NAMALWA (cell line): ENCODE data around the gene FSTL4.
"Not testable (repeated sequence)": the region's sequence is repeated elsewhere in the genome, so short reads cannot be mapped to it uniquely, and the experiment has no call there.

Source experiments
- DNase-seq: peaks from one replicate; pipeline ENCODE4 v3.0.0-alpha.2; 2015; ENCODE audit warnings: low spot score

The FSTL4 gene

DNA sequence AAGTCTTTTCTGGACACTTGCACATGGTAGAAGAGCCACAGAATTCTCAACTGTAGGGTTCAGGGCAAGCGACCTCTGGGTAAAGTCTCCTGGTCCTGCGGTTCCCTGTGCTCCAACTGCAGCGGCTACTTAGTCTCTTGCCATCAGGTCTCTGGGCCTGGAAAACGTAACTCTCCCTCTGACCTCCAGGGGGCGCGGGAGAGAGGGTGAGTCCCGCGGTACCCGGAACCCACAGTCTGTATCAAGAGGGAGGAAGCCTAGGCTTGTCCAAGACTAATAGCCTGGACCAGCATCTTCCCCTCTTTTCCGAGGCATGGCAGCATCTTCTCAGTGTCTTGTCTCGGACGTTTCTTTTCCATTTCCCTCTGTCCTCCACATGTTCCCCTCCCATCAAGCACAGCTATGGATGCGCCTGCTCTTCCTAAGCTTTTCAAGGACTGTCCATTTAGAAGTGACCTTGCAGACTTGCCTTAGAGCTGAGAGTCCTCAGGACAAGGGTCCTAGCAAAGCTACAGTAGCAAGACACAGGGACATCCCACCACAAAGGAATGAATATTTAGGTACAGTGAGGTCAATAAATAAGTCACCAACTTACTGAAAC lies 59.3 kb downstream of the FSTL4 start:
- peak; percentile 74 for DNase-seq

DNA sequence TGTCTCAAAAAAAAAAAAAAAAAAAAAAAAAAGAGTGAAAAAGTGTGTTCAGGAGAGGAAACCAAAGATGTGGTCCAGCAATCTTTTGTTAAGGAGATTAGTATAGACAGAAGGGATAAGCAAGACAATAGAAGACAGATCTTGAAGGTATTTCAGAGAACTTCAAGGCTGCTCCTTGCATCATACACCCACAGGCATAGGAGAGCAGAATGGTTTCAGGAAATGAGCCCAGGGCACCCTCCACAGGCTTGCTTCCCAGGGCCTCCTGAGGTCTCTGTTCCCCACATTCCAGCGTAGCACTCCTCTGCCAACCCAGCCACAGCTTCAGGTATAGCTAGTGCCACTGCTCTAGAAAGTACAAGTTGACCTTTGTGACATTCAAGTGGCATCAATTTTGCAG lies 65.8 kb downstream of the FSTL4 start:
- DNase-seq: no peak

DNA sequence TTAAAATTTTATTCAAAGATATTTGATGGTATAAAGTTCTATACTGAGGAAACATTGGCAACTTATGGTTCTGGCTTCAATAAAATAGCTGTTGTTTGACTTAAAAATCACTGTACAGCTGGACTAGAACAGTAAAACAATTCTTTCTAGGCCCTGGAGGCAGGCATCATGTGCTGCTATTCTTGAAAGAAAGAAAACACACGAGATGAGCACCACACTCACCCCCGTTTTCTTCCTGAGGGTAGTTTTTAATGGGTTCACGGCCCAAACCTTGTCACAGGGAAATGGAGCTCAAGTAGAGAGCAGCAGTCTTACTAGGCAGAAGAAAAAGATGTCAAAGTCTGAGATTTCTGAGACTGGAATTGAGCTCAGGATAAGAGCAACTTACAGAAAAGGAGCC lies 68.0 kb downstream of the FSTL4 start:
- no peak for DNase-seq

DNA sequence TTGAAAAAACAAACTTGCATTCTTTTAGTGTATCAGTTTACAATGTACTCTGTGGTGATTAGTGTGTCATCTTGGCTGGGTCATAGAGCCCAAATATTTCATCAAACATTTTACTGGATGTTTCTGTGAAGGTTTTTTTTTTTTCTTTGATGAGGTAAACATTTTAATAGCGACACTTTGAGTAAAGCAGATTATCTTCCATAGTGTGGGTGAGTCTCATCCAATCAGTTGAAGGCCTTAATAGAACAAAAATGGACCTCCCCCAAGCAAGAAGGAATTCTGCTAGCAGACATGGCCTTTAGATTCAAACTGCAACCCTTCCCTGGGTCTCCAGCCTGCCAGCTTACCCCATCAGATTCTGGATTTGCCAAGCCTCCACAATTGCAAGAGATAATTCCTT lies 72.5 kb downstream of the FSTL4 start:
- no peak for DNase-seq

DNA sequence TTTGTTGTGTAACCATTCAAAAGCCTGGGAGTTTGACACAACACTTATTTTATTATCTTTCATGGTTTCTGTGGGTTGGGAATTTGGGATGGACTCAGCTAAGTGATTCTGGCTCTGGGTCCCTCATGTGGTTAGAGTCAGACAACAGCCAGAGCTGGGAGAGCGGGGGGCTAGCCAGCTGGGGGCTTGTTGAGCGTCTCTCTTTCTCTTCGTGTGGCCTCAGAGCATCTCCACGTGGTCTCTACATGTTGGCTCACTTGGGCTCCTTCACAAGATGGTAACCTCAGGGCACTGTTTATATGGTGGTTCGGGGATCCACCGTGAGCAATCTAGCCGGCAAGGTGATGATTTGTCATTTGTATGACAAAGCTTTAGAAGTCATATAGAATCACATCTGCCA lies 73.6 kb downstream of the FSTL4 start:
- no peak for DNase-seq

DNA sequence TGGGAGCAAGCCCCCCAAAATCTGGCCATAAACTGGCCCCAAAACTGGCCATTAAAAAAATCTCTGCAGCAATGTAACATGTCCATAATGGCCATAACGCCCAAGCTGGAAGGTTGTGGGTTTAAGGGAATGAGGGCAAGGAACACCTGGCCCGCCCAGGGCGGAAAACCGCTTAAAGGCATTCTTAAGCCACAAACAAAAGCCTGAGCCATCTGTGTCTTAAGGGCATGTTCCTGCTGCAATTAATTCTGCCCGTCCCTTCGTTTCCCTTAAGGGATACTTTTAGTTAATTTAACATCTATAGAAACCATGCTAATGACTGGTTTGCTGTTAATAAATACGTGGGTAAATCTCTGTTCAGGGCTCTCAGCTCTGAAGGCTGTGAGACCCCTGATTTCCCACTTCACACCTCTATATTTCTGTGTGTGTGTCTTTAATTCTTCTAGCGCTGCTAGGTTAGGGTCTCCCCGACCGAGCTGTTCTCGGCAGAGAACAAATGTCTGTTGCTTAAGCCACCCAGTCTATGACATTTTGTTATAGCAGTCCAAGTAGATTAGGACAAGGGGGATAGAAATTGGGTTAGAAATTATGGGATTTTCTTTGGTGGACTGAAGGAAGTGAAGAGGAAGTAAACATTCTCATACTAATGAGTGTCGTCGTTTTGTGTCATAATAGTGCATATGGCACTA lies 77.0 kb downstream of the FSTL4 start:
- DNase-seq: not testable (repeated sequence)

DNA sequence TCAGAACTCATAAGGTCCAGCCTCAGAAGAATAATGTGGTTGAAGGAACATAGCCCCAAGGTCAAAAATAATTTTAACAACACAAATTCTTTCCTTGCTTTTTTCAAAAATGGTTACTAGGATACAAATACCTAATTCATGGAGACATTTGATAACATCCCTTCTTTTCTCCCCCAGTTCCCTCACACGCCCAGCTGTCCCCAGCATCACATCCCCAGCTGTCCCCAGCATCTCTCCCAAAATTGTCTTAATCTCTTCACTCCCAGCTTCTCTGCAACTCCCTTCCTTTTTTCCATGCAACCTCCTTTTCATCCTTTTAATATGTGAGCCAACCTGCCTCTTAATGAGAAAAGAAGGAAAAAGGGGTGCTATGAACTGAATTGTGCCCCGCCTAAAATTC lies 77.8 kb downstream of the FSTL4 start:
- DNase-seq: no peak

DNA sequence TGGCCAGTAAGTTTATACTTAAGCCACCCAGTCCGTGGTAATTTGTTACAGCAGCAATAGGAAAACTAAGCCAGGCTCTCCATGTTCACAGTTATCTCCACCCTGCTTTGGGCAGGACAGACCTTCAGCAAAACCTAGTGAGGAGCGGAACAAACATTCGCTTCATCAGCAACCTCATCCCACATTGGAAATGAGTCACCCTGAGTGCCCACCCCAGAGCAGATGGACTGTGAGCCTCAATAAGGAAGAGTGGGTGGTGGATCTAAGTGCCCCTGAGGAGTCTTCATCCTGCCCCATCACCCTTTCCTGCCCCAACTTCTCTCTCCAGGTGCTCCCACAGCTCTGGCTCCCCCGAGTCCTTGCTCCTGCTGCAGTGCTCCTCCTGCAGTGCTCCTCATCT lies 78.8 kb downstream of the FSTL4 start:
- DNase-seq: no peak

DNA sequence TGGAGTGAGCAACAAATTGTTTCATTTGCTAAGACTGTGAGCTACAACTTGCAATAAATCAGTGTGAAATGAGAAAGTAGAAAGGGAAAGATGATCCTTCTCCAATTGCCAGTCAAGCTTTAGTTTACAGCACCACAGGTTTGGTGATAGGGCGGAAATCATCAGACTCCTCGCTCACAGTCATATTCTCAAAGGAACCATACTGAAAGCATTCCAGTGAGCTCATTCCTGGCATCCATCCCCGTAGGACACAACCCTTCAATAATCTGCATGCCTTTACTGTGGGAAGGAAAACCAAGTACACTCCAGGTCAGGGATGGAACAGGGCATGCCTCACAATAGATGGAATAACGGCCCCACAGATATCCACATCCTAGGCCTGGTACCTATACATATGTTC lies 80.7 kb downstream of the FSTL4 start:
- no peak for DNase-seq

DNA sequence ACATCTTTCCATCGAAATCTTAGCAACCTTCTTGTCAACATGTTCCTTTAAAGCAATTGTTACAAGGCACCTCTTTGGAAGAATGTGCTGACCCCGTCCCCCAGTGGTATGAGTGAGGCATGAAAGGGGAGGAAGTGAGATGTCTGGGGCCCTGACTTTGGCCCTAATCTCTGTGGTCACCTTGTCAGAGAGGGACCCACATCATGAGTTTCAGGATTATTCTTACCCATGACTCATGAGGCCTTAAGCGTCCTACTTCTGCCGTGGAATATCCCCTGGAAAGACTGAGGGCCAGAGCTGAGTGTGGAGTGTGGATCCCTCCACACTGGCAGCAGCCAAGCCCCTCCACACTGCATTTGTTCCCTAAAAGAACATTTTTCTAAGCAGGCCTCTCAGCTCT lies 81.2 kb downstream of the FSTL4 start:
- no peak for DNase-seq

DNA sequence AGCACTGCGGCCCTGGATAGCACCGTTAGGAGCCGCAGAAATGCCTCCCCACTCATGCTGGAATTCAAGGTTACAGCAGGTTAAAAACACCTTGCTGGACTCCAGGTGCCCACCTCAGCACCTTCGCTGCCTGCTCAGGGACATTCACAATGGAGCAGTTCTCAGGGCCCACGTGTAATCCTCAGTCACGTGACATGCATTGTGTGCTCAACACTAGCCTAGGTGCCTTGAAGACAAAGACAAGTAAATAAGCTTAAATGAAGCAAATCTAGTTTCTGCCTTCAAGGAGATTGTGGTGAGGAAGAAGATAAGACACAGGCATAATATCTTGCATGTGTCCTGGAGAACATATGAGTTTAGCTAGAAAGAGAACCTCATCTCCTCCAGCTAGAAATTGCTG lies 82.1 kb downstream of the FSTL4 start:
- no peak for DNase-seq

DNA sequence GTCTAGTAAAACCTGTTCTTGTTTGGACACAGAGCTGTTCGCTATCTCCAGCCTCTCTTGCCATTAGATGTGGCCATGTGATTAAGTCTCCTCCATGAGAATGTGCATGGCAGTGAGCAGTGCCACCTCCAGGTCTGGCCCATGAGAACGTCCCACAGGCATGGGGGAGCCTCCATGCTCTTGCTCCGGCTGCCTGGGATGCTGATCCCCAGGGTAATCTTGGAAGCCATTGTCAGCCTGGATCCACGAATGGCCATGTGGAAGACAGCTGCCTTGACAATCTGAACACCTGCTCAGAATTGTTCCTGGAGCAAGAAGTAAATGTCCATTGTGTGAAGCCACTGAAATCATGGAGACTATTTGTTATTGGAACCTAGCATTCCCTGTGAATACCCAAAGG lies 83.5 kb downstream of the FSTL4 start:
- DNase-seq: no peak

DNA sequence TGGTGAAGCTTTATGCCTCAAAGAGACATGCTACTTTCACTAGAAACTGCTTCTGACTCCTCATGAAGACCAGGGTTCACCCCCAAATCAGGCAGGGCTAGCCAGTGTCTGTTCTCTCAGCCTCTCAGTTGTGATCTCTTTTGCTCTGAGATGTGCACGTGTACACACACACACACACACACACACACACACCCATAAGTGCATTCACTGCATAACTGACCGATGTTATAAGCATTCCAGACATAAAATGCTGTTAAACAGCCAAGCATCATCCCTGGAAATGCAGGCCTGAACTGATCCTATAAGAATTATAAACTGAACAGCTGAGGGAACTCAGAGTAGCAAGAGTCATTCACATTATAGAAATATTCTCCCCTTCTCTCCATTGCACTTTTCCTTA lies 85.0 kb downstream of the FSTL4 start:
- DNase-seq: no peak

DNA sequence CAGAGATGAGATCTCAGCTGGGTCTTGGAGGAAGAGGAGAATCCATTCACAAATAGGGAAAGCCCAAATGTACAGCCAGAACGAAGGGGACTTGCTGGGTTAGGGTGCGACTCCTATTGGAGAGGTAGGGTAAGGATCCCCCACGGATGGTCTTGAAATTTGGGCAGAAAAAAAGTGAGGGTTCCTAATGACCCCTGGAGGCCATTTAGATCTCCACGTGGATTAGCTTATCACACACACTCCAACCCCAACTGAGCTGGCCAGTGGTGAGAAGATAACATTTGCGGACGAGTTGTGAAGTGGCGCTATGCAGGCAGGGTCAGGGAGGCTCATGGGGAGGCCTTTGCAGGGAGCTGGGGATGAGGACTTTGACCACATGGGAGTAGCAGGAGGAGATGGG lies 86.0 kb downstream of the FSTL4 start:
- DNase-seq: no peak

DNA sequence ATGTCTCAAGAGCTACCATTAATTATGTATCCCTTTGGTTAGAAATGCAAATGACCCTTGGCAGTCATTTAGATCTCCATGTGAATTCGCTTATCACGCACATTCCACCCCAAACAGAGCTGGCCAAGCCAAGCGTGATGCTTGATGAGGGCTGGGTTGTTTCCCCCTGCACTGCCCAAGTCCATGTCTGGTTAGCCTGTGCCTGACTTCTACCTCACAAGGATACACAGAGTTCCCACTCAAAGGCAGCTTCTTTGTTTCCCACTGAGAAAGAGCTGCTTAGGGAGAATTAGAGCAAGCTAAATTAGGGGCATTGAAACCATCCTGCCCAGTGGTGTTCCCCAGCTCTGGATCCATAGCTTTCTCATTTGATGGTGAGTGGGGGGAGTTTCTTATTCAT lies 87.2 kb downstream of the FSTL4 start:
- no peak for DNase-seq

DNA sequence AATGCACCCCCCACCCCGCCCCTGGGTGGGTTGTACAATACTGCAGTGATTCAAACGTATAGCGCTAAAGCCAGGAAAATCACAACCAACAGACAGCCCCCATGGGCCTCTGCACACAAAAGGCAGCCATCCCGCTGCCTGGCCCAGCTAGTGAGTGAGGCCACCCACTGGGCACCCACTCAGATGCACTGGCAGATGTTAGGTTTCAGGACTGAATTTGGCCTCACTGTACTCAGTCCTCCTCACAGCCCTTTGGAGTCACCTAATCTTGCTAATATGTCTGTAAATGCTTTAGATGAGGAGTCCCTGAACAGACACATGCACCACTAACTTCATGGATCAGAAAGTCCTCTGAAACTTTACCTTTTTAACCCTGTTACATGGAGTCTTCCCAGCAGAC lies 87.7 kb downstream of the FSTL4 start:
- no peak for DNase-seq

DNA sequence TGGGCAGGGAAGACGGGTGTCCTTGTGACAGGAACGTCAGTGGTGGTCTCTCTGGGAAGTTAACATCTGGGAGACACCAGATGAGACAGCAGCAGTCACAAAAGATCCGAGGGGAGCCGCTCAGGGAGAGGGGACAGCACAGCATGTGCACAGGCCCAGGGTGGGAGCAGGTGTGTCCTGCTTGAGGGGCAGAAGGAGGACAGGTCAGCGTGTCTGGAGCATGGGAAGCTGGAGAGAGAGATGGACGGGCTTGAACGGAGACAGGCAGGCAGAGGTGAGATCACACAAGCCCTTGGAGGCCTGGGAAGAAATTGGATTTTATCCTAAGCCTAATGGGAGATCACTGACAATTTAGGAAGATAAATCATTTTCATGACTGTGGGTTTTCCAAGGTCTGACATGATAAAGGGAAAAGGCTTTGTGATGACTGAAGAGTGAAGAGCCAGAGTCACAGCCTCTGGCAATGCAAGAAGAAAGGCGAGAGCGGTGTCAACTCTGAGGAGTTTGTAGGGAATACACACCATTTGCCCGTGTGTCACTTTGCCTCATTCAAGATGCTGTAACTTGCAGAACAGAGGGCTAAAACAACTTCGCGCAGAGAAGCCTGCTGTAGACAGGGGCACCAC lies 88.3 kb downstream of the FSTL4 start:
- no peak for DNase-seq

DNA sequence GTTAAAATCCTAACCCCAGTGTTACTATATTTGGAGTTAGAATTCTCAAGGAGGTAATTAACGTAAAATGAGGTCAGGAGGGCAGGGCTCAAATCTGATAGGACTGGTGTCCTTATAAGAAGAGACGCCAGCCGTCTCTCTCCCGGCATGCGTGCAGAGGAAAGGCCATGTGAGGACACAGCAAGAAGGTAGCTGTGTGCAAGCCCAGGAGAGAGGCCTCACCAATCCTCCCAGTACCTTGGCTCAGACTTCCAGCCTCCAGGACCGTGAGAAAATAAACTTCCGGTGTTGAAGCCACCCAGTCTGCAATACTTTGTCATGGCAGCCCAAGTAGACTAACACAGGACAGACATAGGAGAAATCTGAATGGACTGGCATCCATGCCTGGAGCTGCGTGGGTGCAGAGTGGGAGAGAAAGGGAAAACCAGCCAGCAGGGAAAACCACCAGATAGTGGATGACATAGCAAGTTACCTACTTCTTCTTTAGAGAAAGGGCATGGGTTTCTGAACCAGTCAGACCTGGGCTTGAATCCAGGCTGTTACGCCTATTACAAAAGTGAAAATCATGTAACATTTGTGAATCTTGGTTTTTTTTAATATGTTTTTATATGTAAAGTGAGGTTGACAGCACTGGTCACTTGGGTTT lies 89.2 kb downstream of the FSTL4 start:
- no peak for DNase-seq

DNA sequence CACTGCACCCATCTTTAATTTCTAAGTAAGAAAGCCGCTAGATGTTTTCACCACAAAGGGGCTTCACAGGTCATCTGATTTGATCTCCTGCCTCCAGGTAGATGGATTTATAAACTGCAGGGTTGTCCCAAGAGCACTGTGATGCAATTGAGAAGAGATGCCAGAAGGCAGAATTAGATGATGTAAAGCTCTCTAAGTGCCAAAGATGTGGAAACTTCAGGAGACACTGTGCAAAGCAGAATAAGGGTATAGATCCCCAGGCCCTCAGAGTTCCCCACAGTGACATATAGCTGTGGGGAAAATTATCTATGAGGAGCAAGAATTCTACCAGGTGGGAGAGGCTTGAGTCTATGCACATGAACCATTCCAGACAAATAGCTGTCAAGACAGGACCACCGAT lies 90.5 kb downstream of the FSTL4 start:
- no peak for DNase-seq

DNA sequence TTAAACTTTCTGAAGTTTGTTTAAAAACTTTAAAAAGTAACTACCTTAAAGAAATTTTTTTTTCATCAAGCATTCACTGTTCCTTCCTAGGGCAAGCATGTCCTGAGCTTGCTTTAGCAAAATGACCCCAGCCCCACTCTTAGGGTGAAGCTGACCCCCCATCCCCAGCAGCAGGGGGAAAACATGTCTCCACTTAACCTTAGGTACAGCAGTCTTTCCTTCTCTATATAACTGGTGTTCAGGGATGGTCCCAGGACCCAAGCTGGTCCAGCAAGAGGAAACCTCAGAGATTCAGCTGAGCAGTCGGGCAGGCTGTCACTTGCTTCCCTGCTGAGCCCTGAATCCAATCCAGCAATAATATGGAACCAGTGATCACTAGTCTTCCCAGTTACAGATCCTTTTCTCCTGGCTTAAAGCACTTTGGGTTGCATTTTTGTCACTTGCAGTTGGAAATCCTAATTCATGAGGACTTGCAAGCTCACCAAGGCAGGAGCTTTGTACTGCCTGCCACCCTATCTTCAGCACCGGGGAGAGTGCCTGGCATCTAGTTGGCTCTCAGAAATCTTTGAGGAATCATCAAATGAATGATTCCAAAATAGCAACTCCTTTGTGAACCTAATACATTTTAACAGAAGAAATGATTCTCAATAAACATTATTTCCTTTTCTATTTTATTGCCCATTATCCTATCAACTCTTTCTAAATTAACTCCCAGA lies 91.2 kb downstream of the FSTL4 start:
- DNase-seq: no peak

DNA sequence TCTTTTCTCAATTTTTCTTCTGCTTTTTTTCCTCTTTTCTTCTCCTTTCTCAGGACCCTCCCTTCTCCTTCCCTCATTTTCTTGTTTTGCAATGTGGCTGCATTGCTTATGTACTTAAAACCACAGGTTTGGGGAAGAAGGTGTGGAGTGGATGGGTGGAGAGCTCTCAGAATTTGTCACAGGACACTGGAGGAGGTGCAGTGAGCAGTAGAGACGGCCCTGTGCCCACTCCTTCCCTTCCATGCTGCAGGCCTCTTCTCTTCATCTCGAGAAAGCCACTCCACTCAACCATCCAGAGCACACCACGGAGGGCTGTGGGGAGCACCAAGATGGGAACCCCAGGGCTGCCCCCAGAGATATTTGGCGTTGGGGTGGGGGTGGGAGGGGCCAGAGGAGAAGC lies 92.3 kb downstream of the FSTL4 start:
- no peak for DNase-seq

DNA sequence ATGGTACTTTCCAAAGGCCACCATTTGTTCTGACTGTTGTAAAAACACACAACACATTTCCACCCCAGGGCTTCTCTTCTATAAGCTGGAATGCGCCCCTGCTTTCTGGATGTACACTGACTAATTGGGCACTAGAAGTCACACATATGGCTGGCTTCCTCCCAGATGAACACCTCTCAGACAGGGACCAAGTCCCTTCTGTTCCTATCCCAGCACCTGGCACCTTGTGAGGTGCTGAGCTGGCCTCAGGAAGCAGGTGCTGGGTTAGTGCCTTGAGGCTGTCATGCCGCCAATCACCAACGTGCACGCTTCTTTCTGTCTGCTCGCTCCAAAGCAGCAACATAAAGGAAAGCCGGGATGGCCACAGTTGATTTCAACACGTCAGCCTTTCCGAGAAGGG lies 93.2 kb downstream of the FSTL4 start:
- DNase-seq: no peak

DNA sequence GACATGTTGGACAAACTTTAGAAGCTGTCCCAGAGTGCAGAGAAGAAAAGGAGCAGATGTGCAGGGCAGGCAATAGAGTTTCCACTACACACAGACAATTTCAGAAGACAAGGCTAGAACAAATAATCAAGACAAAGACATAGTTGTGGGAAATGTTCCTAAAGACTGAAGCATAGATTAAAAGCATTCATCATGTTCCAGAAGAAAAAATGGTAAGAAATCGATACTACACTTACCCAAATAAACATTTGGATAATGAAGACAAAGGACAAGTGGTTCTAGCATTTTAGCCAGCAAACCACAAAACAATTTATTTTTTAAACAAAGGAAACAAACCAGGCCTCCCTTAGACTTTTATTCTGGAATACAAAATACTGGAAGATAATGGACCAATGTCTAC lies 97.9 kb downstream of the FSTL4 start:
- no peak for DNase-seq
